Caco-2 (cell line): ENCODE results near the gene PAFAH2. TPM values are rescaled to one million over a fixed set of nuclear protein-coding genes. Genes with fewer than 3 reads are reported as not detected.

ENCODE experiments used
- BruUV-seq: library from RNA; stranded (reverse); fragments of 400-500 nt; replicated peaks from 2 replicates; lab custom pipeline; 2021; lab: Mats Ljungman, UMichigan
- CTCF ChIA-PET: fragments of 300-600 bp; sonication (Branson Sonifier 250); formaldehyde crosslinking; loops from one replicate; lab custom pipeline; 2022; ENCODE audit warnings: antibody characterized with exemption; lab: Charles Lee
- POLR2A ChIA-PET: fragments of 300-600 bp; sonication (Branson Sonifier 250); formaldehyde crosslinking; loops from one replicate; lab custom pipeline; 2022; ENCODE audit warnings: antibody characterized with exemption; lab: Charles Lee
- DNase-seq, 2 experiments: peaks; one replicate each; pipeline versions ENCODE4 v3.0.0 to v3.0.0-alpha.2; 2020 to 2022
- H3K27me3 ChIP-seq: replicated peaks from 2 replicates; pipeline ENCODE4 v1.6.0; 2011; ENCODE audit warnings: low read length; ENCODE audit not compliant: control insufficient read depth, insufficient read depth
- H3K36me3 ChIP-seq: 2 replicates; pipeline ENCODE4 v1.5.1; 2011; ENCODE audit warnings: low read length; ENCODE audit not compliant: control insufficient read depth, insufficient read depth
- H3K4me1 ChIP-seq: fragments of 250-450 bp; sonication (Bioruptor Pico); 2 replicates; pipeline ENCODE4 v1.5.1; 2020; ENCODE audit warnings: mild to moderate bottlenecking
- H3K4me3 ChIP-seq: 2 replicates; pipeline ENCODE4 v1.5.1; 2011; ENCODE audit warnings: low read depth, mild to moderate bottlenecking, control low read depth, low read length
- H3K9me3 ChIP-seq: fragments of 250-450 bp; sonication (Bioruptor Pico); 2 replicates; pipeline ENCODE4 v1.5.1; 2020; ENCODE audit warnings: mild to moderate bottlenecking, moderate library complexity
- H3K27ac Mint-ChIP-seq: one replicate; pipeline ENCODE4 v1.8.0; 2022; ENCODE audit warnings: mixed read lengths; ENCODE audit not compliant: unreplicated experiment
- H3K27me3 Mint-ChIP-seq: one replicate; pipeline ENCODE4 v1.8.0; 2022; ENCODE audit warnings: mixed read lengths; ENCODE audit not compliant: insufficient read depth, unreplicated experiment
- H3K36me3 Mint-ChIP-seq: one replicate; pipeline ENCODE4 v1.8.0; 2022; ENCODE audit warnings: mild to moderate bottlenecking, mixed read lengths; ENCODE audit not compliant: insufficient read depth, unreplicated experiment
- H3K4me1 Mint-ChIP-seq: one replicate; pipeline ENCODE4 v1.8.0; 2022; ENCODE audit warnings: low read depth, mixed read lengths; ENCODE audit not compliant: unreplicated experiment
- H3K4me3 Mint-ChIP-seq: one replicate; pipeline ENCODE4 v1.8.0; 2022; ENCODE audit warnings: mild to moderate bottlenecking, moderate library complexity, mixed read lengths; ENCODE audit not compliant: unreplicated experiment
- H3K9me3 Mint-ChIP-seq: one replicate; pipeline ENCODE4 v1.8.0; 2022; ENCODE audit warnings: mixed read lengths; ENCODE audit not compliant: unreplicated experiment
- intact Hi-C: fragments of 100-400 bp; cut with micrococcal nuclease; formaldehyde crosslinking; loops from one replicate; pipeline ENCODE4 v1.10.0; 2022; ENCODE audit not compliant: unreplicated experiment
- total RNA-seq: library from RNA; stranded (reverse); gene quantifications from 2 replicates; pipeline ENCODE4 v1.2.3, GENCODE V29; 2022
- TF ChIP-seq, protein P1 (sequence below), 2 experiments: fragments of 200-600 bp in 1 of 2; IDR thresholded peaks; 1 replicate in 1 of 2; 2 replicates in 1 of 2; pipeline versions ENCODE4 v1.5.1 to v1.8.0; 2011 to 2022; ENCODE audit warnings: antibody characterized with exemption in 1 of 2, control low read depth in 1 of 2, inconsistent platforms in 1 of 2, low read depth in 1 of 2, low read length in 1 of 2, mild to moderate bottlenecking in 1 of 2, moderate library complexity in 1 of 2; ENCODE audit not compliant: insufficient read depth in 1 of 2, severe bottlenecking in 1 of 2, unreplicated experiment in 1 of 2

The PAFAH2 gene
- total RNA-seq, 1 experiment from 2014 or later, result 8.0 TPM

DNA sequence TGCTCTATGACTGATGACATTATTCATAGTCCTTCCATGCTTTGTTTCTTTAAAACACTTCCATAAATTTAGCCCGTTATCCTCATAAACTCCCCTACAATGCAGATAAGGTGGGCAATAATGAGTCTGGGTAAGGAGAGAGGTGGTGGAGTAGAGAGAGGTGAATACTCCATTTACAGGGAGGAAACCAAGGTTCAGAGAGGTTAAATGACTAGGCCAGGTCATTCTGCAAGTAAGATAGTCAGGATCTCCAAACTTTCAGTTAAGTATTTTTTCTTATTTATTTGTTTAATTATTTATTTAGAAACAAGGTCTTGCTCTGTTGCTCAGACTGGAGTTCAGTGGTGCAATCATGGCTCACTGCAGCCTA lies 26.1 kb downstream of the PAFAH2 start:
- Mint-ChIP-seq H3K27me3 (no peaks in the 10 kb centered on the region), H3K4me3 (no peak overlapping the region), H3K9me3 (no peaks in the 10 kb centered on the region), H3K36me3 (peaks cover 14% of the 10 kb centered on the region), H3K27ac (no peak overlapping the region), H3K4me1 (no peaks in the 10 kb centered on the region)
- BruUV-seq, result no TSS peak
- H3K36me3 ChIP-seq, result peaks cover 1% of the 10 kb centered on the region; the same call in 1 of the 2 replicates
- H3K9me3 ChIP-seq, result no peaks in the 10 kb centered on the region
- POLR2A ChIA-PET, result no interaction called here
- no peaks in the 10 kb centered on the region for H3K4me1 ChIP-seq
- H3K4me3 ChIP-seq, result no peak overlapping the region
- intact Hi-C loops, result no loop called here
- CTCF ChIA-PET, result interaction anchor here (1.0 kb wide), 1 partner anchor 77 kb away, joined by 6 read pairs; no protein-coding TSS in a partner anchor
- no peaks in the 10 kb centered on the region for H3K27me3 ChIP-seq
- no peak for DNase-seq
- TF ChIP-seq, protein P1, sequence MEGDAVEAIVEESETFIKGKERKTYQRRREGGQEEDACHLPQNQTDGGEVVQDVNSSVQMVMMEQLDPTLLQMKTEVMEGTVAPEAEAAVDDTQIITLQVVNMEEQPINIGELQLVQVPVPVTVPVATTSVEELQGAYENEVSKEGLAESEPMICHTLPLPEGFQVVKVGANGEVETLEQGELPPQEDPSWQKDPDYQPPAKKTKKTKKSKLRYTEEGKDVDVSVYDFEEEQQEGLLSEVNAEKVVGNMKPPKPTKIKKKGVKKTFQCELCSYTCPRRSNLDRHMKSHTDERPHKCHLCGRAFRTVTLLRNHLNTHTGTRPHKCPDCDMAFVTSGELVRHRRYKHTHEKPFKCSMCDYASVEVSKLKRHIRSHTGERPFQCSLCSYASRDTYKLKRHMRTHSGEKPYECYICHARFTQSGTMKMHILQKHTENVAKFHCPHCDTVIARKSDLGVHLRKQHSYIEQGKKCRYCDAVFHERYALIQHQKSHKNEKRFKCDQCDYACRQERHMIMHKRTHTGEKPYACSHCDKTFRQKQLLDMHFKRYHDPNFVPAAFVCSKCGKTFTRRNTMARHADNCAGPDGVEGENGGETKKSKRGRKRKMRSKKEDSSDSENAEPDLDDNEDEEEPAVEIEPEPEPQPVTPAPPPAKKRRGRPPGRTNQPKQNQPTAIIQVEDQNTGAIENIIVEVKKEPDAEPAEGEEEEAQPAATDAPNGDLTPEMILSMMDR (IDR thresholded peaks at IDR 0.05; ENCODE audit: insufficient read depth in 1 of 2, low read depth in 1 of 2, low read length in 1 of 2, severe bottlenecking in 1 of 2, unreplicated experiment in 1 of 2), result no peak

DNA sequence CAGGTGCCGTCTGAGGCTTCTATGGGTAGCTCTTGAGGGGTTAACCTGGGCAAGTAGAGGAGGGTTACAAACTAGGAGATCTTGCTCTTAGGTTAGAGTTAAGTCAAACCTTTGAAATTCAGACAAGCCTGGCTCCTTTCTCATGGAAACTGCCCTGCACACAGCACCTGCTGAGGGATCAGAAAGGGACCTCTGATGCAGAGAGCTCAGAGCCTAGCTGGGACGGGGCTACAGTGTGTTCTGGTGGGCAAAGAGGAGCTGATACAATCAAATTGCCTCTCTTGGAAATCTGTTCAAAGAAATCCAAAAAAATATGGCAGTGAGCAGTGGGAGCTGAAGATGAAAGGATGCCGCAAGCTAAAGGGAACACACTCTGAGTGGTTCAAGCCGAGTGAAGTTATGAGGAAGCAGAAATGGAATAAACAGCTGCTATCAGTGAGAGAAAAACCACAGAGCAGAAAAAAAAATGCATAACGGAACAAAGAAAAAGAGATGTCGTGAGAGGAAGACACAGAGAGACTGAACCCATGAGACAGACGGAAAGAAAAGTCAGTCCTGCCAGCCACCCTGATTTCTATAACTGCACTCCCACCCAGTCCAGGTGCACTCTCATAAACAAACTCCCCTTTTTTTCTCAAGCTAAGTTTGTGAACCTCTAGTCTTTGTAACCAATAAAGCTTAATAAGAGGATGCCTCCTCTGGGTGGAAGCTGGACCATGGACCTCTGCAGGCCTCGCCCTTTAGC lies 26.6 kb downstream of the PAFAH2 start:
- H3K27me3 ChIP-seq, result no peaks in the 10 kb centered on the region
- ChIA-PET POLR2A (interaction anchor here (0.6 kb wide), 1 partner anchor 26 kb away, joined by 3 read pairs; the partner anchor contains the start of gene PAFAH2), CTCF (interaction anchor here (1.0 kb wide), 1 partner anchor 76 kb away, joined by 6 read pairs; no protein-coding TSS in a partner anchor)
- H3K9me3 Mint-ChIP-seq, result no peaks in the 10 kb centered on the region
- H3K9me3 ChIP-seq, result no peaks in the 10 kb centered on the region
- no peaks in the 10 kb centered on the region for H3K4me1 Mint-ChIP-seq
- H3K4me3 Mint-ChIP-seq, result no peak overlapping the region
- no peak overlapping the region for H3K4me3 ChIP-seq
- no peak overlapping the region for H3K27ac Mint-ChIP-seq
- TF ChIP-seq, protein P1 (IDR thresholded peaks at IDR 0.05; ENCODE audit: insufficient read depth in 1 of 2, low read depth in 1 of 2, low read length in 1 of 2, severe bottlenecking in 1 of 2, unreplicated experiment in 1 of 2), result no peak
- no peaks in the 10 kb centered on the region for H3K4me1 ChIP-seq
- intact Hi-C loops, result no loop called here
- peaks cover 1% of the 10 kb centered on the region; the same call in 1 of the 2 replicates for H3K36me3 ChIP-seq
- H3K27me3 Mint-ChIP-seq, result no peaks in the 10 kb centered on the region
- DNase-seq, result no peak
- H3K36me3 Mint-ChIP-seq, result peaks cover 14% of the 10 kb centered on the region
- BruUV-seq, result no TSS peak

DNA sequence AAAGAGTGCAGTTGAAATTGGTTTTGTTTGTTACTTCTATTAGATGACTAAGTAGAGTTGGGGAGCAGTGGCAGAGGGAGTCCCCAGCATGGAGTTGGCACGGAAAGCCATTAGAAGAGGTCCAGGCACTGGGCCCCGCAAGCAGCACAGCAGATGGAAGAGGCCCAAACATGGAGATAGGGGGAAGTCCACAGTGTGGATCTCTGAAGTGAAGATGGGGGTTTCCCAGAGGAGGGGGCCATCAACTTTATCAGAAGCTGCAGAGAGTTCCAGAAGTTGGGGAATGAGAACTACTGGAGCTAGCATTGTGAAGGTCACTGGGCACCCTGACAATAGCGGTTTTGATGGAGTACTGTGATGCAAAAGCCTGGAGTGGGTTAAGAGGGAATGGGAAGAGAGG lies 30.6 kb downstream of the PAFAH2 start:
- intact Hi-C loops, result no loop called here
- Histone ChIP-seq H3K36me3 (peaks cover 1% of the 10 kb centered on the region; the same call in 1 of the 2 replicates), H3K4me3 (no peak overlapping the region), H3K9me3 (no peaks in the 10 kb centered on the region), H3K27me3 (no peaks in the 10 kb centered on the region), H3K4me1 (no peaks in the 10 kb centered on the region)
- Mint-ChIP-seq H3K27me3 (no peaks in the 10 kb centered on the region), H3K36me3 (peaks cover 14% of the 10 kb centered on the region), H3K4me1 (no peaks in the 10 kb centered on the region), H3K4me3 (no peak overlapping the region), H3K9me3 (no peaks in the 10 kb centered on the region), H3K27ac (no peak overlapping the region)
- TF ChIP-seq, protein P1 (IDR thresholded peaks at IDR 0.05; ENCODE audit: insufficient read depth in 1 of 2, low read depth in 1 of 2, low read length in 1 of 2, severe bottlenecking in 1 of 2, unreplicated experiment in 1 of 2), result no peak
- no peak for DNase-seq
- ChIA-PET POLR2A (interaction anchor here (0.7 kb wide), 1 partner anchor 42 kb away, joined by 6 read pairs; no protein-coding TSS in a partner anchor), CTCF (no interaction called here)
- BruUV-seq, result no TSS peak
